HUDEP-2 (cell line): ENCODE measurements around the gene IL1R2.
"Not testable (repeated sequence)": the region's sequence is repeated elsewhere in the genome, so short reads cannot be mapped to it uniquely, and the experiment has no call there.

Experiments used
- DNase-seq, 76 experiments: peaks; one replicate each; lab custom pipeline; 2025; ENCODE audit not compliant: unreplicated experiment in 76 of 76; lab: John Stamatoyannopoulos, UW

The IL1R2 gene

GRCh38 chr2:101995804-101996203 lies 4.0 kb downstream of the IL1R2 start:
- no peak for DNase-seq

- DNase-seq, result no peak
Observed at GRCh38 chr2:101998556-101998895, 6.8 kb downstream of the IL1R2 start.

GRCh38 chr2:101998896-101999789 lies 7.4 kb downstream of the IL1R2 start:
- DNase-seq, result peak in 1 of 76 experiments; percentile 5

- DNase-seq, result no peak
Observed at GRCh38 chr2:102000012-102000411, 8.3 kb downstream of the IL1R2 start.

- no peak for DNase-seq
Observed at GRCh38 chr2:102000813-102001766, 9.3 kb downstream of the IL1R2 start.

GRCh38 chr2:102001767-102002142 lies 10.0 kb downstream of the IL1R2 start:
- no peak for DNase-seq

- DNase-seq, result no peak
Observed at GRCh38 chr2:102002228-102002627, 10.5 kb downstream of the IL1R2 start.

- DNase-seq, result not testable (repeated sequence)
Observed at GRCh38 chr2:102002909-102003308, 11.1 kb downstream of the IL1R2 start.

- DNase-seq, result no peak
Observed at GRCh38 chr2:102003696-102004095, 11.9 kb downstream of the IL1R2 start.

- DNase-seq, result no peak
Observed at GRCh38 chr2:102004581-102004980, 12.8 kb downstream of the IL1R2 start.

GRCh38 chr2:102005449-102005848 lies 13.7 kb downstream of the IL1R2 start:
- no peak for DNase-seq

- DNase-seq, result peak in 22 of 76 experiments; percentile 1 to 35 (median 14)
Observed at GRCh38 chr2:102005989-102006885, 14.5 kb downstream of the IL1R2 start.

- DNase-seq, result no peak
Observed at GRCh38 chr2:102006886-102007278, 15.1 kb downstream of the IL1R2 start.

- DNase-seq, result no peak
Observed at GRCh38 chr2:102008490-102008889, 16.7 kb downstream of the IL1R2 start.

- no peak for DNase-seq
Observed at GRCh38 chr2:102009557-102009956, 17.8 kb downstream of the IL1R2 start.

- DNase-seq, result no peak
Observed at GRCh38 chr2:102010902-102011301, 19.1 kb downstream of the IL1R2 start.

GRCh38 chr2:102012061-102012614 lies 20.4 kb downstream of the IL1R2 start:
- DNase-seq, result no peak

GRCh38 chr2:102013206-102014040 lies 21.7 kb downstream of the IL1R2 start:
- DNase-seq, result no peak

- DNase-seq, result no peak
Observed at GRCh38 chr2:102014041-102014345, 22.2 kb downstream of the IL1R2 start.

GRCh38 chr2:102015399-102015798 lies 23.6 kb downstream of the IL1R2 start:
- no peak for DNase-seq
